OCI-LY7 (cell line): ENCODE measurements around the gene MAPK8IP3.

ENCODE experiments used
- EZH2phosphoT487 ChIP-seq: fragments of 200-600 bp; sonication (generic); IDR thresholded peaks from 2 replicates; pipeline ENCODE4 v1.6.1; 2018; ENCODE audit warnings: low read depth, borderline replicate concordance, mild to moderate bottlenecking, mixed run types, antibody characterized with exemption, low read length, moderate library complexity, mixed read lengths
- TF ChIP-seq, protein P1 (sequence below): fragments of 200-600 bp; sonication (generic); conservative IDR thresholded peaks from 2 replicates; pipeline ENCODE4 v1.5.1; 2014; ENCODE audit warnings: mild to moderate bottlenecking, antibody characterized with exemption, low read length, moderate library complexity, mixed read lengths

DNA sequence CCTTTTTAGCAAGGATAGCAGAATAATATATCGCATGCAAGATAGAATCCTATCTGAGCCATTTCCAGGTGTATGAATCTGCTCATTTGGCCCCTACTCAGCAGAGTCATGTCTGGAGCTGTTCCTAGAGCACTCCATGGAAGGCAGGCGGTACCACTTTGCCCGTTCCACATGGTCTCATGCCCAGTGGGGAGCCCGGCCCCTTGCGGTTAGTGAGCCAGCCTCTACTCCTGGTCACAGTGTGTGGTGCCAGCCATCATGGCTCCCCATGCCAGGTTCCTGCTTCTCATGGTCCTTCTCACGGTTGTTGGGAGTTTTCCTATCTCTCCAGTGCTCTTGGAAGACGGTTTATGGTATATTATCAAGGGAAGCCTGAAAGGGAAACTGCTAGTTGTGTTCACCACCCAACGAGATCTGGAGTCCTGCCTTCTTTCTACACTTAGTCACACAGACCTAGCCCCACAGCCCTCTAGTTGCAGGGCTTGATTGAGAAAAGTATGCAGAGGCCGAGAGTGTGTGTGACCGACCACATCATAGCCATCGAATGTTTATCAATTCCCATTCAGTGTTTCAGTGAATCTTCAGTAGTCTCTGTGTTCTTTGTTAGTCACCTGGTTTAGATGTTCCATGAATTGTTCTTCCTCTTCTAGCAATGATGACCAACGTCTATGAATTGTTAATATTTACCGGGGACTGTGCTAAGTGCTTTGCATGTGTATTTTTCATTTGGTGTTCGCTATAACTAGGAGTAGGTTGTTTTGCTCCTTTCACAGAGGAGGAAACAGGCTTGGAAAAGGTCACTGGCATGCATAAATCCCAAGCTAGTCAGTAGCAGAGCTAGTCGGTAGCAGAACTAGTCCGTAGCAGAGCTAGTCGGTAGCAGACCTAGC lies 18.3 kb upstream of the MAPK8IP3 start:
- TF ChIP-seq, protein P1, sequence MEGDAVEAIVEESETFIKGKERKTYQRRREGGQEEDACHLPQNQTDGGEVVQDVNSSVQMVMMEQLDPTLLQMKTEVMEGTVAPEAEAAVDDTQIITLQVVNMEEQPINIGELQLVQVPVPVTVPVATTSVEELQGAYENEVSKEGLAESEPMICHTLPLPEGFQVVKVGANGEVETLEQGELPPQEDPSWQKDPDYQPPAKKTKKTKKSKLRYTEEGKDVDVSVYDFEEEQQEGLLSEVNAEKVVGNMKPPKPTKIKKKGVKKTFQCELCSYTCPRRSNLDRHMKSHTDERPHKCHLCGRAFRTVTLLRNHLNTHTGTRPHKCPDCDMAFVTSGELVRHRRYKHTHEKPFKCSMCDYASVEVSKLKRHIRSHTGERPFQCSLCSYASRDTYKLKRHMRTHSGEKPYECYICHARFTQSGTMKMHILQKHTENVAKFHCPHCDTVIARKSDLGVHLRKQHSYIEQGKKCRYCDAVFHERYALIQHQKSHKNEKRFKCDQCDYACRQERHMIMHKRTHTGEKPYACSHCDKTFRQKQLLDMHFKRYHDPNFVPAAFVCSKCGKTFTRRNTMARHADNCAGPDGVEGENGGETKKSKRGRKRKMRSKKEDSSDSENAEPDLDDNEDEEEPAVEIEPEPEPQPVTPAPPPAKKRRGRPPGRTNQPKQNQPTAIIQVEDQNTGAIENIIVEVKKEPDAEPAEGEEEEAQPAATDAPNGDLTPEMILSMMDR, result no peak
- TF ChIP-seq EZH2phosphoT487, result no peak
